GM18519 (cell line): ENCODE measurements around the gene CCDC192.

Source experiments
- ATAC-seq: cut with Tn5 transposase; IDR thresholded peaks from one replicate; pipeline ENCODE4 v1.9.1; 2021; ENCODE audit warnings: mild to moderate bottlenecking, moderate library complexity; ENCODE audit not compliant: unreplicated experiment, low FRiP score

Gene CCDC192

DNA sequence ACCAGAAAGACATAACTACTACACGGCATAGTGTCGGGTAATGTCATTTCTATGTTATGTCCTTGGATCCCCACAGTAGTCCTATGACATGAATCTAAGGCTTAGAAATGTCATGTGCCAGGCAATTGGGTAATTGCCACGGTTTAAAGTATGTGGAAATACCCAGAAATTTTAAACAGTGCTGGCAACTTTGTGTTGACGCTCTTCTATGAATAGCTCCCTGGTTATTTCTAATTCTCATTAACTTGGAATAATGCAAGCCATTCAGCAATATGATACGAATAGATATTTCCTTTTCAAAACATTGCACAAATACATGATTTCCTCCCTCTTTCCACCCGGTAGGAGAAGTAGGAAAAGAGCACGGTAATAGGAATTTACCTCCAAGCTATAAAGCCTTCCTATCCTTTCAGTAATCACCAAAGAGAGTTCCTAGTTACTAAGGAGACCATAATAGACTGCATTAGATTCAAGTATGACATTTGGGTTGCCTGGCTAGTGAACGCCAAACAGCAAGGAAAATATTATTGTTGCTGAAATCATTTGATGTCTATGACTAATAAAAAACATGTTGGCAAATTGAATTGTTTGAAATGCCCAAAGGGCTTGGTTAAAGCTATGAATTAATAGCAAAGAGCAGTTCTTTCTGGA lies 168.4 kb downstream of the CCDC192 start:
- ATAC-seq: no peak

DNA sequence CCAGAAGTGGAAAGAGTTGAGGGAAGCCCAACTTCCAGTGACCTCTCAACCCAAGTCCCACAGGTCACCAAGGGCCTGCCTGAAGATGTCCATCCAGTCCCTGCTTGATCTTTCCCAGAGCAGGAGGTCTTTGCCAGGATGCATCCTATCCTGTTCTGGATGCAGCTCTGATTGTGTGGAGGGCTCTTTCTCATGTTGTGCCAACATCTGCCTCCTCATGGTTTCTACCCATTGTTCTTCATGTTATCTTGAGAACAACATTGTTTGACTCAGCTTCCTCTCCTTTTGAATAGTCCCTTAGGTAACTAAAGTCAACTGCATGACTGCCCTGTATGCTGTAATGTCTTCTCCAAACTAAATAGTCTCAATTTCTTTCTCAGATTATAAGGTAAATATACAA lies 169.3 kb downstream of the CCDC192 start:
- no peak for ATAC-seq

DNA sequence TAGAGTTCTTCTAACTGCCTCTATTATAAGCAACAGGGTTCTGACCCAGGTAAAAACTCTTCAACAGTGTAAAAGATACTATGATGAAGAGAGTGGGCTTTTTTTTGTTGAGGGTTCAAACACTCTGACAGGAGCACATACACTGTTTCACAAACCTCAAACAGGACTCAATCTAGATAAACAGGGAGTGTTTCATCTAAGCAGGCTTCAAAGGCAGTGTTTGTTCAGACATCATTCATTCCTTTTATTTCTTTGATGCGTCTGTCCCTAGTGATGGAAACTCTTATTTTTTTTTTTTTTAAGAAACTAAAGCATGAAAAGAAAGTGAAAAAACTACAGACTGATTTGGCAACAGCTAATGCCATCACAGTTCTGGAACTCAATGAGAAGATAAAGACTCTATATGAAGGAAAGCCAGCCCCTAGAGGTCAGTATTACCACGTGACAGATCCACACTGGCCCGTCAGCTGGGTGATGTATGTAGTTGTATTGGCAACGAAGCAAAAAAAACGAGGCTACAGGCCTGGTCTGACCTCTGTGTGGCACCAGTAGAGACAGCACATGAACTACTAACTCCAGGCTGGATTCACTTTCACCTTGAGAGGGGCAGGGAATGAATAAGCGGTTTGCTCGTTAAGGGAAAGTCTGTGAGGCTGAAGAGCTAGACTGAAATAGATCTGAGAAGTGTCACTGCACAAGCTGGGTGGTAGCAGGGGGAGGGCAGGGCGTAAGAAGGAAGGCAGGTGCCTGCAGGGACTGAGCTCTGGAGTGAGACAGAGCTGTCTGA lies 172.2 kb downstream of the CCDC192 start:
- peak; percentile 81 for ATAC-seq

DNA sequence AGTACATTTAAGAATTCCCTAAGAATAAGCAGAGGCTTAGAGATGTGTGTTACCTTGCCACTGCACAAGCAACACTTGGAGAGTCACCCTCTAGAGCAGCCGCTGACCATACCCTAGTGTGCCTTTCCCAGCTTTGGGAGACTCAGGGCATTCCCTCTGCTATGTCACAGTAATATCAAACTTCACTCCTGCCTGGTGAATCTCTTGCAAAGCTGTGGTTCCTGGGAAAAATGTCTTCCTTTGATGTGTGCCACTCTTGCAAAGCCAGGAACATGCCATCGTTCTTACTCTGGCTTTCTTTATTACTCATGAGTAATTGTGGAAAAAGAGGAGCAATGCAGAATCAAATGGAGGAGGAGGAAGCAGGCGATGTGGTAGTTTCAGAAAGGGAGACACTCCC lies 173.2 kb downstream of the CCDC192 start:
- ATAC-seq: no peak

DNA sequence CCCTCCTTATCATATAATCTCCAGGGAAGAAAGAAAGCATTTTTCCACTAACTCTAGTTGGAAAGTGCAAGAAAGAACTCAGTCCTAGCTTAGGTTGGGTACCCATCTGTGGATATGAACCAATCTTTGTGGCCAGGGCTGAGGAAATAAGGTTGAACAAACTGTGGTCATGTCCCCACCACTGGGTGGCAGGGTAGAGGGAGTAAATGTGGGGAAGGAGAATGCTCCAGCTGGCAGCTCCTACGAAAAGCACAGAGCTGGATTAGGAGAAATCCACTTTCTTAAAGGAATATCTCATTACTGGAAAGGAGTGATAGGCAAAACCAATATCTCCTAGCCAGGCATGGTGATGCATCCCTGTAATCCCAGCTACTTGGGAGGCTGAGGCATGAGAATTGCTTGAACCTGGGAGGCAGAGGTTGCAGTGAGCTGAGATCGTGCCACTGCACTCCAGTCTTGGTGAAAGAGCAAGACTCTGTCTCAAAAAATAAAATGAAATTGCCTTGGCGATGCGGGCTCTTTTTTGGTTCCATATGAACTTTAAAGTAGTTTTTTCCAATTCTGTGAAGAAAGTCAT lies 175.1 kb downstream of the CCDC192 start:
- no peak for ATAC-seq

GRCh38 chr5:127884416-127884815 lies 181.2 kb downstream of the CCDC192 start:
- ATAC-seq: no peak

- no peak for ATAC-seq
These were observed 182.0 kb downstream of the CCDC192 start for GRCh38 chr5:127885176-127885575.

GRCh38 chr5:127886081-127886480 lies 182.9 kb downstream of the CCDC192 start:
- ATAC-seq: no peak

DNA sequence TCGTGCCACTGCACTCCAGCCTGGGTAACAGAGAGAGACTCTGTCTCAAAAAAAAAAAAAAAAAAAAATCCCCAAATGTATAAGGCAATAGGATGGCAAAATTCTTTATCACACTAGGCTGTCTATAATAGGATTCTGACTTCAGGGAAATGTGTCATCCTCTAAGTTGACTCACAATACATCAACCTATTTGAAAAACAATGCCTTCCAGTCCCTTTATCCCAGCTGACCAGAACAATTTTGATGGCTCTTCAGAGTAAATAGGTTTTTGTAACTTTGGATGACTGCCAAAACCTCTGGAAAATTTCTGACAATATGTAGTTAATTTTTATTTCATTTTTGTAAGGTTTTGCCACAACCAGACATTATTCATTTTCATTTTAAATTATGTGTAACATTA lies 184.1 kb downstream of the CCDC192 start:
- ATAC-seq: no peak

- ATAC-seq: no peak
These were observed 188.8 kb downstream of the CCDC192 start for GRCh38 chr5:127891942-127892341.

DNA sequence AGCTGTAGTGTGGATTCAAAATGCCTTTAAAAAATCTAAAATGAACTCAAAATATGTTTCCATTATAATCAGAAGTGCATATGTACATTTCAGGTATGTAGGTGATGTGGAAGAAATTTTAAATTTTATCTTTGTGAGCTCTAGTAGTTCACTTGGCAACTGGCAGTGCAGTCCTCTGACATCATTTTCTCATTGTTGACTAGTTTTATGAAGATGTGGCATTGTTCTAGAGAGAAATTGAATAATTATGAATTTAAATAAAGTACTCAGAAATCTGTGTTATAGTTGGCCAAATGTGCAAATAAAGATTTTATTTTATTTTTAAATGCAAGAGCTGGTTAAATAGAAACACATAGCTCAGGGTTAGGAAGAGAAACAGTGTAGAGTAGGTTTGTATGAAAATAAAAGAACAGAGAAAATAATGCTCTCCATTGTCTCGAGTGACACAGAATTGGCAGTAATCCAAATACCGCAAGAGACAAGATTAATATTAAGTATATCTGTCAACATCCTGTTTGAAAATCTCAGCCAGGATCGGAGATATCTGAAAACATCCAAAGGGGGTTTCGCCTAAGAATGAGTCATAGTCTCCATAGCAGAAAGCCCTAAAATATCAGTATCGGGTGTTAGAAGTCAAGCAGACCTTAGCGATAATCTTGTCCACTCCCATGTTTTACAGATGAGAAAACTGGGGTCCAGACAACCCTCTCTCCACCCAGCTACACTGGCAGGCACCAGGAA lies 189.4 kb downstream of the CCDC192 start:
- ATAC-seq: no peak

DNA sequence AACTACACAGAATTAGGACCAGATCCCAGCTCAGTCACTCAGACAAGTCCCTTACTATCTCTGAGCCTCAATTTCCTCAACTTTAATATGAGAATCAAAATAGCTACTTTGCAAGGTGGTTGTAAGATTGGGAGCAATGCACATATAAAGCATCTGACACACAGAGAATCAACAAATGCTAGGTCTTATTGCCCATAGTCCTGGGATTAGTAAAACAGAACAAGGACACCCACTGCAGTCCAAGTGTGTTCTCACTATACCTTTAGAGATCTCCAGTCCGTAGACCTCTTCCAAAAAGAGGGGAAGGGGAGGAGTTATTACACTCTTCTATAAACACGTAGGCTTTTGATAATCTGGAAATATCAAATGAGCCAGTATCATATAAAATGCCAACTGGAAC lies 190.0 kb downstream of the CCDC192 start:
- no peak for ATAC-seq

- no peak for ATAC-seq
These were observed 191.3 kb downstream of the CCDC192 start for GRCh38 chr5:127894461-127894860.

GRCh38 chr5:127898551-127899213 lies 195.5 kb downstream of the CCDC192 start:
- no peak for ATAC-seq

GRCh38 chr5:127899214-127899610 lies 196.0 kb downstream of the CCDC192 start:
- ATAC-seq: no peak

DNA sequence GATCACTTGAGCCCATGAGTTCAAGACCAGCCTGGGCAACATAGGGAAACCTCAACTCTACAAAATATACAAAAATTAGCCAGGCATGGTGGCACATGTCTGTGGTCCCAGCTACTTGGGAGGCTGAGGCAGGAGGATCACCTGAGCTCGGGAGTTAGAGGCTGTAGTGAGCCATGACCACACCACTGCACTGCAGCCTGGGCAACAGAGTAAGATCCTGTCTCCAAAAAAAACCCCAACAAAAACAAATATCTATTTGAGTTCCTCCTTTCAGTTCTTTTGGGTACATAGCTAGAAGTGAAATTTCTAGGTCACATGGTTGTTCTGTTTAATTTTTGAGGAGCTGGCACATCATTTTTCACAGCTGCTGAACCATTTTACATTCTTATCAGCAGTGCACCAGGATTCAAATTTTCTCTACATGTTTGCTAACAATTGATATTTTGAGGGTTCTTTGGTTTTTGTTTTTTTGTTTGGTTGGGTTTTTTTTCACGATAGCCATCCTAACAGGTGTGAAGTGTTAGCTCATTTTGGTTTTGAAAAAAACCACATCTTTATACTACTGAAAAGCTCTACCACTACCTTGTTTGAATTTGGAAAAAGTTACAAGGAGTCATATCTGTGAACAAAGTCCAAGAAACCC lies 203.5 kb downstream of the CCDC192 start:
- ATAC-seq: no peak

GRCh38 chr5:127907907-127908306 lies 204.7 kb downstream of the CCDC192 start:
- ATAC-seq: no peak

DNA sequence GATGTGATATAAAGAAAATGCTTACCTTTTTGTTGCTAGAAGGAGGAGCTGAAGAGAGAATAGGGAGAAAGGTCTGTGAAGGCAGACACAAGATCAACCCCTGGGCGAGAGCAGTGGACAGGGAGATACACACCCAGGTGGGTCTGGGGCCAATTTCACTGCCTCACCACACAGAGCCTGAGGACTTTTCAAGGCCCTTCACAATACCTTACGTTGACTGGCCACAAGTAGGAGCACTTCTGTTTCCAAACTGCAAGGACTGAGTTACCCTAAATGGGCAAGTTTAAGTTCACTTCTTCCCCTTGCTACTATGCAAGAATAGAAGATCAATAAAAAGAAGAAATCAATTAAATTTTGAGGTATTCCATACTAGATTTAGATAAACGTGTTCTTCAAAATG lies 205.9 kb downstream of the CCDC192 start:
- peak; percentile 91 for ATAC-seq

DNA sequence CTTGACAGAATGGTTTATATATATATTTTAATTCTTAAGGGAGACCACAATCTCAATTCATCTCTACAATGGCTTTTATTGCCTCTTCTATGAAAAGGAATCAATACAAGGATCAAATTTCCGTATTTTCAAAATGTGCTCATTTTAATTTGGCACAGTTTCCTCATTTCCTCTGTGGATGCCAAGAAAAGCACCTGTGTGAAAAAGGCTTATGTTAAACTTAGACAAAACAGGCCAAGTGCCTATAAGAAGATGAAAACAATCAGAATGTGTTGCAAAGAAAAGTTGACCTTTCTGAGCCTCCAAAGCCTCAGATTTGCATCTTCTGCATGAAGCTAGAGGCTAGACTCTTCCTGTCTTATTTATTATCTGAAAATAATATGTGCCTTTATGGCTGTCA lies 206.6 kb downstream of the CCDC192 start:
- ATAC-seq: no peak

DNA sequence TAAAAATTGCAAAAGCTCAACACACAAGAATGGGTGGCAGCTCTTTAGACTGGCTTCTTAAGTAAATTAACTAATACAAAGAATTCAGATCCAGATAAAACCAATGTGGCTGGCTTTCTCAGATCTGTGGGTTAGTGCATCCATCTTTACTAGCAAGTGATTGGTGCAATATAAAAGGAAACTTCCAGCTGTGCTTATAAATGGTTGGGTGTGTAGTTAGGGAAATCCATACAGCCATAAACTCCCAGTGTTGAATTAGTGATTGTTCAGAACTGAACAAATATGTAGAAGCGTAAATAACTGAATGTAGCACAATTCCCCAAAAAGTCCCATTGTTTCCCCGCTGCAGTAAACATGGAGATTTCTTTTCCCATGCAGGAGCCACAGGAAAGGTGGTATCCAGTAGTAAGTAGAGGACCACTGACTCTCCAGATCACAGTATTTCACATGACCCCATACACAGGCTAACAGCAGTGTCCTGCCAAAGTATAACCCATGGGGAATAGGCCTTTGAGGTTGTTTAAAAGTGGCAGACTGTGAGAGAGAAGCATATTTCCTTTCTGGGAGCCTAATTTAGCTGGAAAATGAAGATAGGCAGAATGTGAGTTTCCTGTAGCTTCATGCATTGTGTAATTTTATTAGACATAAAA lies 207.2 kb downstream of the CCDC192 start:
- ATAC-seq: no peak
